Neuronal stem cell (in vitro differentiated cells): ENCODE measurements around the gene SLC16A3.

Experiments used
- DNase-seq: peaks from one replicate; pipeline ENCODE4 v3.0.0-alpha.2; 2013; ENCODE audit warnings: low spot score
- H2AFZ ChIP-seq: one replicate; pipeline ENCODE4 v1.6.1; 2013; ENCODE audit warnings: mild to moderate bottlenecking, low read length, inconsistent platforms
- H2AK5ac ChIP-seq: 2 replicates; pipeline ENCODE4 v1.6.1; 2013; ENCODE audit warnings: low read depth, mild to moderate bottlenecking, inconsistent platforms, low read length, moderate library complexity, mixed read lengths
- H2BK120ac ChIP-seq: 2 replicates; pipeline ENCODE4 v1.6.1; 2013; ENCODE audit warnings: low read depth, mild to moderate bottlenecking, inconsistent platforms, low read length, moderate library complexity, mixed read lengths
- H2BK12ac ChIP-seq: one replicate; pipeline ENCODE4 v1.6.1; 2013; ENCODE audit warnings: low read length, inconsistent platforms
- H2BK15ac ChIP-seq: 2 replicates; pipeline ENCODE4 v1.6.1; 2013; ENCODE audit warnings: mild to moderate bottlenecking, low read length, inconsistent platforms, mixed read lengths
- H2BK5ac ChIP-seq: one replicate; pipeline ENCODE4 v1.6.1; 2013; ENCODE audit warnings: inconsistent platforms, mild to moderate bottlenecking, low read length, moderate library complexity
- H3K14ac ChIP-seq: one replicate; pipeline ENCODE4 v1.6.1; 2013; ENCODE audit warnings: low read length, inconsistent platforms
- H3K18ac ChIP-seq: 2 replicates; pipeline ENCODE4 v1.6.1; 2013; ENCODE audit warnings: low read length, inconsistent platforms
- H3K23ac ChIP-seq: 2 replicates; pipeline ENCODE4 v1.6.1; 2013; ENCODE audit warnings: low read depth, mild to moderate bottlenecking, mixed read lengths, low read length, inconsistent platforms; ENCODE audit not compliant: poor library complexity
- H3K27ac ChIP-seq: replicated peaks from 3 replicates; pipeline ENCODE4 v1.5.1; 2013; ENCODE audit warnings: low read length, inconsistent platforms
- H3K27me3 ChIP-seq, 3 experiments: 2 replicates each; pipeline ENCODE4 v1.6.1; 2013; ENCODE audit warnings: low read length in 3 of 3, mild to moderate bottlenecking in 2 of 3, inconsistent platforms in 1 of 3, low read depth in 1 of 3, mixed read lengths in 1 of 3, moderate library complexity in 1 of 3; ENCODE audit not compliant: control insufficient read depth in 3 of 3, insufficient read depth in 3 of 3
- H3K36me3 ChIP-seq, 2 donors: replicated peaks in 1 of 2; 2 replicates each; pipeline ENCODE4 v1.6.1; 2013; ENCODE audit warnings: low read length in 2 of 2; ENCODE audit not compliant: control insufficient read depth in 2 of 2, insufficient read depth in 2 of 2
- H3K4ac ChIP-seq: 2 replicates; pipeline ENCODE4 v1.6.1; 2013; ENCODE audit warnings: inconsistent platforms, mild to moderate bottlenecking, low read length, moderate library complexity
- H3K4me1 ChIP-seq, 2 donors: 1 replicate in 1 of 2; 2 replicates in 1 of 2; pipeline ENCODE4 v1.6.1; 2013; ENCODE audit warnings: low read length in 2 of 2, low read depth in 1 of 2; ENCODE audit not compliant: control insufficient read depth in 2 of 2, insufficient read depth in 1 of 2
- H3K4me2 ChIP-seq: one replicate; pipeline ENCODE4 v1.6.1; 2013; ENCODE audit warnings: mild to moderate bottlenecking, low read length, inconsistent platforms; ENCODE audit not compliant: insufficient read depth, poor library complexity, severe bottlenecking
- H3K4me3 ChIP-seq, 2 donors: 2 replicates each; pipeline ENCODE4 v1.5.1; 2013; ENCODE audit warnings: low read length in 2 of 2, mild to moderate bottlenecking in 2 of 2, inconsistent platforms in 1 of 2, moderate library complexity in 1 of 2
- H3K79me1 ChIP-seq: one replicate; pipeline ENCODE4 v1.6.1; 2013; ENCODE audit warnings: low read depth, mild to moderate bottlenecking, inconsistent platforms, low read length, moderate library complexity
- H3K9ac ChIP-seq: one replicate; pipeline ENCODE4 v1.6.1; 2013; ENCODE audit warnings: mild to moderate bottlenecking, low read depth, low read length, inconsistent platforms; ENCODE audit not compliant: poor library complexity
- H3K9me3 ChIP-seq, 2 donors: replicated peaks in 1 of 2; 2 replicates each; pipeline versions ENCODE3 to v1.6.1; 2013; ENCODE audit warnings: low read length in 2 of 2, mild to moderate bottlenecking in 2 of 2, inconsistent platforms in 1 of 2, low read depth in 1 of 2, mixed read lengths in 1 of 2, moderate library complexity in 1 of 2; ENCODE audit not compliant: control insufficient read depth in 2 of 2, insufficient read depth in 1 of 2
- H4K8ac ChIP-seq: one replicate; pipeline ENCODE4 v1.6.1; 2013; ENCODE audit warnings: low read depth, mild to moderate bottlenecking, inconsistent platforms, low read length, moderate library complexity
- H4K91ac ChIP-seq: one replicate; pipeline ENCODE4 v1.6.1; 2013; ENCODE audit warnings: low read length, low read depth, mild to moderate bottlenecking, inconsistent platforms; ENCODE audit not compliant: poor library complexity
- WGBS, 2 donors: extraction: QIAGEN DNeasy Blood & Tissue Kit; methylation state at CpG; one replicate each; pipeline ENCODE4 v1.1.7; 2013; ENCODE audit warnings: missing lambda C conversion rate in 2 of 2, mixed read lengths in 1 of 2; ENCODE audit not compliant: insufficient read length in 2 of 2, insufficient replicate concordance in 1 of 2; ENCODE audit errors: extremely low coverage in 2 of 2; 5-methylcytosine and 5-hydroxymethylcytosine counted together

The SLC16A3 gene

GRCh38 chr17:82231562-82232321 is 2.9 kb downstream of the SLC16A3 start:
- no peak overlapping the region for H3K27ac ChIP-seq
- H3K23ac ChIP-seq: peak overlapping the region; percentile 16
- peak overlapping the region; percentile 99 for H2AK5ac ChIP-seq
- peak overlapping the region; percentile 42 for H2BK5ac ChIP-seq
- peaks cover 8% of the 10 kb centered on the region for H3K79me1 ChIP-seq
- peaks cover 21 to 50% (median 39%) of the 10 kb centered on the region in 3 experiments for H3K27me3 ChIP-seq
- no peak for DNase-seq
- peaks cover 0 to 2% of the 10 kb centered on the region in 2 donors for H3K36me3 ChIP-seq
- H3K9ac ChIP-seq: peak overlapping the region; percentile 81
- H3K4me1 ChIP-seq: peaks cover 13 to 15% of the 10 kb centered on the region in 2 donors
- peak overlapping the region; percentile 9 for H2BK120ac ChIP-seq
- peak overlapping the region; percentile 98 for H3K18ac ChIP-seq
- peak overlapping the region; percentile 22 for H2BK12ac ChIP-seq
- peak overlapping the region; percentile 84 for H3K4ac ChIP-seq
- H4K91ac ChIP-seq: no peak overlapping the region
- H2BK15ac ChIP-seq: peak overlapping the region; percentile 98
- H2AFZ ChIP-seq: peak overlapping the region; percentile 92
- no CpG with 5 or more reads among the region's 42 CpGs for WGBS, 2 donors
- peaks cover 0 to 3% of the 10 kb centered on the region in 2 donors for H3K9me3 ChIP-seq
- H4K8ac ChIP-seq: no peak overlapping the region
- peak overlapping the region; percentile 71 for H3K14ac ChIP-seq
- H3K4me3 ChIP-seq: peak overlapping the region; percentile 25 to 78
- H3K4me2 ChIP-seq: peak overlapping the region; percentile 91

GRCh38 chr17:82232322-82232820 is 3.5 kb downstream of the SLC16A3 start:
- Histone ChIP-seq H3K4me1 (peaks cover 13 to 15% of the 10 kb centered on the region in 2 donors), H3K36me3 (peaks cover 0 to 6% of the 10 kb centered on the region in 2 donors), H2AFZ (peak overlapping the region; percentile 92), H3K18ac (peak overlapping the region; percentile 98), H3K4me3 (peak overlapping the region in 1 of 2 donors; percentile 42), H4K91ac (no peak overlapping the region), H2AK5ac (peak overlapping the region; percentile 99), H3K14ac (peak overlapping the region; percentile 31), H3K23ac (peak overlapping the region; percentile 73), H4K8ac (no peak overlapping the region), H3K9me3 (peaks cover 0 to 3% of the 10 kb centered on the region in 2 donors), H2BK120ac (no peak overlapping the region), H3K27me3 (peaks cover 21 to 43% (median 33%) of the 10 kb centered on the region in 3 experiments), H2BK15ac (peak overlapping the region; percentile 98), H2BK12ac (no peak overlapping the region), H3K4me2 (peak overlapping the region; percentile 91), H3K27ac (no peak overlapping the region), H3K9ac (peak overlapping the region; percentile 81), H3K4ac (peak overlapping the region; percentile 26), H2BK5ac (peak overlapping the region; percentile 42), H3K79me1 (peaks cover 8% of the 10 kb centered on the region)
- no CpG with 5 or more reads among the region's 21 CpGs for WGBS, 2 donors
- DNase-seq: no peak

GRCh38 chr17:82232876-82233785 is 4.3 kb downstream of the SLC16A3 start:
- no peak overlapping the region for H3K27ac ChIP-seq
- peak overlapping the region; percentile 83 for H2AK5ac ChIP-seq
- peaks cover under 1 to 7% of the 10 kb centered on the region in 2 donors for H3K36me3 ChIP-seq
- H3K4me2 ChIP-seq: no peak overlapping the region
- H3K23ac ChIP-seq: no peak overlapping the region
- no peak overlapping the region for H3K4ac ChIP-seq
- peak overlapping the region; percentile 55 for H3K9ac ChIP-seq
- no peak overlapping the region for H4K8ac ChIP-seq
- H2BK15ac ChIP-seq: peak overlapping the region; percentile 98
- no peak overlapping the region for H3K18ac ChIP-seq
- H3K4me1 ChIP-seq: peaks cover 13 to 15% of the 10 kb centered on the region in 2 donors
- H2BK12ac ChIP-seq: no peak overlapping the region
- no peak overlapping the region for H4K91ac ChIP-seq
- H2AFZ ChIP-seq: no peak overlapping the region
- H2BK5ac ChIP-seq: no peak overlapping the region
- no peak overlapping the region for H2BK120ac ChIP-seq
- WGBS, 2 donors: no CpG with 5 or more reads among the region's 21 CpGs
- no peak overlapping the region for H3K14ac ChIP-seq
- peaks cover 21 to 37% (median 25%) of the 10 kb centered on the region in 3 experiments for H3K27me3 ChIP-seq
- peaks cover 0 to 3% of the 10 kb centered on the region in 2 donors for H3K9me3 ChIP-seq
- H3K79me1 ChIP-seq: peaks cover 8% of the 10 kb centered on the region
- DNase-seq: no peak
- no peak overlapping the region for H3K4me3 ChIP-seq
